Measurements from ENCODE around the gene IKZF1.
"Not testable (repeated sequence)": the region's sequence is repeated elsewhere in the genome, so short reads cannot be mapped to it uniquely, and the experiment has no call there.

The IKZF1 gene

DNA sequence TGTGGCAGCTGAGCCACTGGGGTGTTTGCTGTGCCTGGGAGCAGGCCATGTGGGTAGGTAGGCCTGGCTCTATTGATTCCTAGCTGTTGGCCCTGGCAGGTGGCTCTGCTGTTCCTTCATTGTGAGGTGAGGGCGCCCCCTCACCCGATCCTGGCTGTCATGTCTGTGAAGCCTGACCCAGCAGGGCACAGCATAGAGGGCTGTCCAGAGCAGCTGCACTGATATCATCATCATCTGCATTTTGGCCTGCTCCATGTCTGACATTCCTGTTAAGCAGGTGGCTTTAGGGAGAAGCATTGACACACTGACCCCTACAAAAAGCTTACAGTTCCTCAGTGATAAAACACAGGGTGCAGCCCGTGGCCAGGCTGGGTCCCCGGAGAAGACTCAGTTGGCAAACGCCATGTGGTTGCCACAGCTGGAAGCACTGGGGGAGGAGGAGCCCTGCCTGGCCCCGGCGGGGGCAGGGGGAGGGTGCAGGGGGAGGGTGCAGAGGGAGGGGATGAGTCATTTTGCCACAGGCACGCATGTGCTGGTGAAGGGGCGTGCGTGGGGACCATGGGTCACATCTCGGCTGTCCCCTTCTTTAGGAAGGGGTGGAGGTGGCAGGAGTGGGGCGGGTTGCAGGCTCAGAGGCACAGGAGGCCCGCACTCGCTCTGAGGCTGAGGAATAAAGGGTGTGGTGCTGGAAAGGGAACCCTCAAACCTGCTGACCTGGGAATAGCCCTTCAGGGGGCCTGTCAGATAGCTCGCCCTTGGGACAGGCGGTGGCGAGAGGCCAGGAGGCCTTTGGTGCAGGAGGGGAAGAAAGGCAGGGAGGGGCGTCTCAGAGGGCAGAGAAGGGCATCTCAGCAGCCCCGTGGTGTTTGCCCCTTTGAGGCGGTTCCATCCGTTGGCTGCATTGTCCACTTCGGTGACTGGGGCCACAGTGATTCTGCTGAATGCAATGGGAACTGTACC lies 31.6 kb downstream of the IKZF1 start:
- peak; percentile 11 for DNase-seq

DNA sequence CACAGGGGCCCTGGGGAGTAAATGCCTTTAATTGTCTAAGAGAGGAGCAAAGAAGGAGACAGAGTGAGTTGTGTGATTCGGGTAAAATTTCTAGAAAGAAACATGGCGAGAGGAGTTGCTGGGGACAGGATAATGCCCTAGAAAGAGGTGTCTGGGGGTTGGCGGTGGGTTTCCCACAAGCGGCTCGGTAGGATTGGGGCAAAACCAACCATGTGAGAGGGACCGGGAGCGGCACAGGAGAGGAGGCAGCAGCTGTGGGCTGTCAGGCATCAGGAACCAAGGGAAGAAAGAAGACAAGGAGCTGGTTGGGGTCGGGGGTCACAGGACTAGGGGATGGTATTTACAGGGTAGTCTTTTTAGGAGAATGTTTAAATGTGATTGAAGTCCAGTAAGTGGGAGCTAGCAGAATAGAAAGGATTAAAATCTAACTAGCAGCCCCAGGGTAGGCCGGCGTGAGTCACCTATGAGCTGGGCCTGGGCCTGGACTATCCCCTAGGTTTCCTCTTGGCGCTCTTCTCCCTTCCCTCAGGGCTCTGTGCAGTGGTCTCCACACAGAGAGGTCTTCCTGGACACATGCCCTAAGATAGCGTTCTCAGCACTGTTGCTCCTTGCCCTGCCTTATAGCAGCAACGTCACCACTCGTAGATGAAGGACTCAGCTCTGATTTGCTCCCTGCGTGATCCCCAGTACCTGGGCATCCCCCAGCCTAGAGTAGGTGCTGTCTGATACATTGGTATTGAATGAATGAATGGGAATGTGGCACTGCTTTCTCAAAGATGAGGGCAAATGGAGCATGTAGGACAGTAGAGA lies 32.6 kb downstream of the IKZF1 start:
- DNase-seq, result no peak

DNA sequence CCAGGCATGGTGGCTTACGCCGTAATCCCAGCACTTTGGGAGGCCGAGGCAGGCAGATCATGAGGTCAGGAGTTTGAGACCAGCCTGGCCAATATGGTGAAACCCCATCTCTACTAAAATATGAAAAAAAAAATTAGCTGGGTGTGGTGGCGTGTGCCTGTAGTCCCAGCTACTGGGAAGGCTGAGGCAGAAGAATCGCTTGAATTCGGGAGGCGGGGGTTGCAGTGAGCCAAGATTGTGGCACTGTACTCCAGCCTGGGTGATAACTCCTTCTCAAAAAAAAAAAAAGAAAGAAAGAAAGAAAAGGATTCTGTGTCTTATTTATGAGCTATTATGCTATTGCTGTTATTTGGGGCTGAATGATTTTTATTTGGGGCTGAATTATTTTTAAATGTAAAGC lies 35.0 kb downstream of the IKZF1 start:
- DNase-seq, result not testable (repeated sequence)

DNA sequence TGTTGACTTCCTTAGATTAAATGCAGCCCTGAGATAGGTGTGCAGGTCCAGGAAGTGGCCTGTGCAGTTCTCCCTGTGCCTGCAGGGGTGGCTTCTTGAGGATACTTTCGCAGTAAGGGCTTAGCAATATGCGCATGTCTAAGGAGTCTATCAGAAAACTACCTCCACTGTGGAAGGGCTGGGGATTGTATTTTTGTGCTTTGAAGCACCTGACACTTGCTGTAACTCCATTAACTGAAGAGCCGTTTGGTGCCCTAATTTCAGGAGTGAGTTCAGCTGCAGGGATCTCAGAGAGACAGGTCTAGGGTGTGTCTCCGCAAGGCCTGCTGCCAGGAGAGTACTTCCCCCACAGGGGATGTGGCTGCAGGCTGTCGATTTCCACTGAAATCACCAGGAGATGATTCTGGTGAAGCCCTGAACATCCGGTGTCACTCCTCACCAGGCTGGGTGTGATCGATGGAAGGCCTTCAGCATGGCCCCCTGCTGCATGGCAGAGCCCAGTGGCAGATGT lies 35.5 kb downstream of the IKZF1 start:
- DNase-seq, result peak; percentile 78

DNA sequence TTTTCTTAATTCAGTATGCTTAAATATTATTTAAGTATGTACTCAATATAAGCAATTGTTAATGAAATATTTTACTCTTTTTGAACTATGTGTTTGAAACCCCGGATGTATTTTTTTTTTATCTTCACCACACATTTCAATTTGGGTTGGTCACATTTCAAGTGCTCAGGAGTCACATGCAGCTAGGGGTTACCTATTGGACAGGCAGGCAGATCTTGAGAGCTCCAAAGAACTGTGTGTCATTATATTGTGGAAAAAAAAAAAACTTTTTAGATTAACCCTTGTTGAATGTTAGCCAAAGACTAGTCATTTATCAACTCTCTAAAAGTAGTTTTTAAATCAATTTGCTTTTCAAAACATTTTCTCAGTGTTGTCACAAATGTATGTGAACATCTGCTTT lies 37.2 kb downstream of the IKZF1 start:
- DNase-seq, result no peak

DNA sequence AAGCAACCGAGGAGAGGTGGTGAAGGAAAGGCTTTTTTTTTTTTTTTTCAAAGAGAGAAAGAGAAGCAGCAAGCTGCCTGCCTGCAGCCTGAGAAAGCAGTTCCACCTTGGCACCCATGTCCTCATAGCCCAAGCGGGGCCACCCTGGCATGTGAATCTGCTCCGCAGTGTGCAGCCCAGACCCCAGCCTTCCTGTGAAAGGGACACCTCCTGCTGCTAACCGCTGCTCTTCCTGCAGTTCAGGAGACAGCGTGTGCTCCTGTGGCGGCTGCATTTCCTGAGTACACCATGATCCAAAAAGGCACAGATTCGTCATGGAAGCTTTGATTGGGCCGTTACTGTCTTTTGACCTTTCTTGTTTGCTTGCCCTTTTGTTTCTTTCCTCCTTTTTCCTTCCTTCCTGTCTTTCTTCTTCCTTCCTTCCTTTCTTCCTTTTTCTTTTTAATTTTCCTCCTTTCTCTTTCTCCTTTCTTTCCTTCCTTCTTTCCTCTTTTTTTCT lies 38.1 kb downstream of the IKZF1 start:
- peak; percentile 44 for DNase-seq

DNA sequence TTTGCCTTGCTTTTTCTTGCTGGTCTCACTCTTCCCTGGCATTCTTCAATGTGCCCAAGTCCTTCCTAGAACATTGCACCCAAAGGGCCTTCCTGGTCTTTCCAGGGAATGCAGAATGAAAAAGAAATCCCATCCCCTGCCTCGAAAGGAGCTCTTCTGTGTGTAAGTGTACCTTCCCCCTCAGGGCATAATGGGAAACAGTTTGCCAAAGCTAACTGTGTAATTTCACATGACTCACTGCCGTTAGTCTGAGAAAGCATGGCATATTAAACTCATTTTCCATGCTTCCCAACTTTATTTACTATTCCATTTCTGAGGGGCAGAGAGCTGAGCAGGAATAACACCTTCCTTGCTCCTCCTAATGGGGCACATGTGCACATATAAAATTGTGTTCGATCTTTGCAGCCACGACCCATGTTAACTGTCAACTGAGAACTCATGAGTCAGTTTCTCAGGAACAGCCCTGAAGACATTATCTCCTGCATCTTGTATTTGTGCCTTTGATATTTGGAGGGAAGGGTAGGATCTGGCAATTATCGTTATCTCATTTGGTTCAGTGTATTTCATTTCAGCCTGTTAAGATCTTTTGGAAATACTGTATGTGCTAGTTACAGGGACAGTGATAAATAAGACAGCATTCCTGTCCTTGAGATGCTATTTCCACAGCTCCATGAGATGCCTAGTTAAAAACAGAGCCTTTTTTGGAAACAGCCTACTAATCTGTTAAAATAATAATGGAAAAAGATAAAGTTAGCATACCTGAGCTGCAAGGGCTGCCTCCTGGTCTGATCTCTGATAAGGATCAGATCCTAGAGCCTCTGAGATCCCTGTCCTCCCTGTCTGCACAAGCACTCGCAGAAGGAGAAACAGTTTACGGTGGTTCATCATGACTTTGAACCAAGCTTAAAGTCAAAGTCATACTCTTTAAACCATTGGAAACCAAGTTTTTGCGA lies 42.3 kb downstream of the IKZF1 start:
- no peak for DNase-seq

DNA sequence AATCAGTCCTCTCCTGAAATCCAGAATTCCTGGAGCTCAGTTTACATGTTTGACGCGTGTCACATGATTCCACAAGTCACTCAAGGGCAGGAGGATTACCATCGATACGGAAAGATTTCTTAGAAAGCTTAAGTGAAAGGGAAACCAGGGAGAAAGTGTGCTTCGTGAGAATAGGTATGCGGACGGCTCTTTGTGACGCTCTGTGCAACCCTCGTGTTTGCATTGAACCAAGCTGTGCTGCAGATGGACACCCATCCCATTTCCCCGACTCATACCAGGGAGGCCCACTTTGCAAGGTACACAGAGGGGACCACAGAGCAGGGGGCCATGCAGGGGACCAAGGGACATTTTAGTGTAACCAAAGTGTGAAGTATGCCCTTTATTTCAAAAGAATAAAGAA lies 43.2 kb downstream of the IKZF1 start:
- DNase-seq, result no peak

DNA sequence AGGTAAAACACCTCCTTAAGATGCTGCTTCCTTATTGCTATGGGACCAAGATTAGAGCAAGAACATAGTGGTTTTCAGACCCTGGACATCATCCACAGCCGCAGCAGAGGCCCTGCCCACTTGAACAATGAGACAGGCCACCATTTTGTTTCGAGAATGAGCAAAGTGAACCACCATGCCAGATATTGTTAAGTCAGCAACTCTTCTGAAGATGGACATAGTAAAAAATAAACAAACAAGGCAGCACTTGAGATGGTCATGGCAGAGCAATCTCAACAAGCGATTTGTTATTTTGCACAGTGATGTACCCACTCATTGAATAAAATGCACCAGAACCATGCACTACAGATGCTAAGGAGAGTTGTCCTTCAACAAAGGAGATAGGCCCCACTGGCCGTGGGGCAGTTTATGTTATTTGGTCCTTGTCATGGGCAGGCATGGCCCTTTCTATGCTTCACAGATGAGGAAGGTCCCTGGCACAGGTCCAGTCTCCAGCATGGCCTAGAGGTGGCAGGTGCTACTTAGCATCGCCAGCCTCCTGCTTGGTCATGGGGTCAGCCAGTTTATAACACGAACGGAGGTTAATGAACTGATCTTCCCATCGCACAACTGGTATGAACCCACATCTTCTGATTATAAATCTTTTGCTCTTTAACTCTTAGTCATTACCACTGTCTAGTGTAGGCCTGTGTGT lies 44.1 kb downstream of the IKZF1 start:
- no peak for DNase-seq

DNA sequence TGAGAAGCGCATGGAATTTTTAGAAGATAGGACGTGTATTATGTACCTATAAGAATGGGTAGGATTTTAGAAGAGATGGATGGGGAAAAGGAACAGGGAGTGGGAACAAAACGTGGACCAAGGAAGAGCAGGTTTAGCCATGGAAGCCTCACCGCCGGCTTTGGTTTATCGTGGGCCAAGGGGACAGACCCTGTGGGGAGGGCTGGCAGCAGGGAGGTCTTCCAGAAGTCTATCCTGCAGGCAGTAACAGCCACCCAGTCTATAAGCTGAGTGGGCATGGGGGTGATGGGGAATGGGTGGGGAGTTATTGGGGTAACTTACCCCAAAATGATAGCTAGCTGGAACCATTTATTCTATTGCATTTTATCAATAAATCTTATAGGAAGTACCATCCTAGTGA lies 44.9 kb downstream of the IKZF1 start:
- DNase-seq, result no peak

DNA sequence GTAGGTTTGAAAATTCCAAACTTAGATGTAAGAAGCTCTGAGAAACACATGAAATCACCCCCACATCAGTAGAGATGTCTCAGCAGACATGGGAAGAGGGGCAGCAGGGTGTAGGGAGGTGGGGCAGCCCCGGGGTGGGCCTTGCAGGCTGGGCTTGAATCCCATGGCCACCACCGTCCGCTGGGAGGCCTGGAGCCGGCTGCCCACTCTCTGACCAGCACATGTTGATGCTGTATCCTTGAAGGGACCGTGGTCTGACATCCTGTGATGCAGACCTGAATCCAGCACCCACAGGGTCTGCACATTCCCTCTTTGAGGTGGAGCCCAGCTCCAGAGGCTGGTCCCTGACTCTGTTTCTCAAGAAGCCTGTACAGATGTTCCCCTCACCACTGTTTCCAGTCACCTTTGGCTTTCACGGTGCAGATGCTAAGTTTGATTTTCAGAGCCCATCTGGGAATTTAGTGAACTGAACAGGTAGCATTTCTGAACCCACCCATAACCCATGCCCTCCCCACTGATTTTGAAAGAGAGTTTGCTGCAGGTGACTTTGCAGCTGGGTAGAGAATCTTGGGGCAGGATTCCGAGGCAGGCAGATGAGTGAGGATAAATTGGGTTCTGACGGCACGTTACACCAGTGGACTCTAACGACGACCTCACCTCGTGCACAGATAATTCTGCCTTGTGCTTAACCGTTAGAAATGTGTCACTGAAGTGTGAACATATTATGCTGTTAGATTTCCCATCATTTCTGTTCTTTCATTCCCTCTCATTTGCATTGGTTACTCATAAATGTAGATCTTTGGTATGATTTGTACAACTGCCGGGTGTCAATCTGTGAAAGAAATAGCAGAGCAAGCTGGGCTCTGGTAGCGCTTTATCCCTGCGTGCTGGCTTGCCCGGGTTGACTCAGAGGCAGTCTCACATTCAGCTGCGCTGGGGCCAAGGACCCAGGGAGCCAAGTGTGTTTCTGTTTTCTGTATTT lies 45.7 kb downstream of the IKZF1 start:
- no peak for DNase-seq

DNA sequence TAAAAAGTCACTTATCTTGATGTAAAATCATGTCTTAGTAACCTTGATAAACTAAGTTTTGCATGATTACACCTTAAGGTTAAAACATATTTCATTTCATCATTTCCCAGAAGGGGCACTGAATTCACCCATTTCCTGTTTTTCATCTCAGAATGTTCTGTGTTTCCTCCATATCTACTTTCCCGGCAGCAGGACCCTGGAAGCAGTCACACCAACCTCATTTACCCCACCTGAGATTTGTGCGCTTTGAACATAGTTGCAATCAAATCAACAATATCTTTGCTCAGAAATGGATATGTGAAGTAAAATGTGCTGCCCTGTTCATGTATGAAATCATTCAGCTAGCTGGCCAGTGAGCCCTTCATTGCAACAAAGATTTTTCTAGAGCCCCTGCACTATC lies 46.8 kb downstream of the IKZF1 start:
- no peak for DNase-seq

DNA sequence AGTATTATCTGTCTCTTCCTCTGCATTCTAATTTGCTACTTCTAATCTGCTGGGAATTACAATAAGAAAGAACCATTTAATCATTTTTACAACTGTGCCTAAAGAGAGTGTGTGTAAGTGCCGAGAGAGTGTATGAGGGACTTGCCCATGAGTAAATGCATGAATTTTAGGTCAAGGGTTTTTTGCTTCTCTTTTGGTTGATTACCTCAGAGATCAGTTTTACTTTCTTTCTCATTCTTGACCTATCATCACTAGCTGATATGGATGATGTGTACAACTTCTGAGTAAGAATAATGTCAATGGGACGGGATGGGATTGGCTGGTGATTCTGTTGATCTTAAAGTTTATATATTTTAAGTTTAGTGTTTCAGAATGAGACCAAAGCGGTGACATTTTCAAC lies 47.8 kb downstream of the IKZF1 start:
- no peak for DNase-seq

DNA sequence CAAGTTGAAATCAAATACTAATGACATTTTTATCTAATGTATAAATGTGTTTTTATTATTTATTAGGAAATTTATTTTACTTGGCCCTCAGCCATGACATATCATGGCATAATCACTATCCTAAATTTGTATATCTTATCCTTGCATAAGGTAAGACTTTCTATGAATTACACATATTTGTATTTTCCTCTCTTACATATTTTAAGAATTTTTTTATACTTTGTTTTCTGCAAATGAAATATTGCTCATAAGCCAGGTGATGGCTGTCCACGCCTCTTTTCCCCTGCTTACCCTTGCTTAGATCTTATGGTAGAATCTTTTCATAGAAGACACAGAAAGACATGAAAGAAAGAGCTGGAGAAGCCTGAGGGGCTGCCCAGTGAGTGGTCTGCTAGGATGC lies 48.2 kb downstream of the IKZF1 start:
- no peak for DNase-seq

DNA sequence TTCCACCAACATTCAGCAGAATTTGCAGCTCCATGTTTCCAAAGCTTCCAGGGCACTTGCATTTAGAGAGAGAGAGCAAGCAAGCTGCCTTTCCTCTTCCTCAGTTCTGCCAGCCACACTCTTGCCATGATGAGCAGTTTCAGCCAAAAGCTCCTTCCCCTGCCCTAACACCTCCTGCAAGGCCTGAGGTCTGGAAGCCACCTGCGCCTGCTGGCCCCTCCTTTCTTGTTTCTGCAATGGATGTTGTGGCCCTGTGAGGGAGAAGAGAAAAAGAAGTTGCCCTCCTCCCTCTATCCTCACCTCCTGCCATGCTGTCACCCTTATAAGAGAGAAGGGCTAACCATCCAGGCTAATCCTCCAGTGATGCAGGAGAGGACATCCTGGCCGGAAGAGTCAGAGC lies 48.7 kb downstream of the IKZF1 start:
- DNase-seq, result no peak

DNA sequence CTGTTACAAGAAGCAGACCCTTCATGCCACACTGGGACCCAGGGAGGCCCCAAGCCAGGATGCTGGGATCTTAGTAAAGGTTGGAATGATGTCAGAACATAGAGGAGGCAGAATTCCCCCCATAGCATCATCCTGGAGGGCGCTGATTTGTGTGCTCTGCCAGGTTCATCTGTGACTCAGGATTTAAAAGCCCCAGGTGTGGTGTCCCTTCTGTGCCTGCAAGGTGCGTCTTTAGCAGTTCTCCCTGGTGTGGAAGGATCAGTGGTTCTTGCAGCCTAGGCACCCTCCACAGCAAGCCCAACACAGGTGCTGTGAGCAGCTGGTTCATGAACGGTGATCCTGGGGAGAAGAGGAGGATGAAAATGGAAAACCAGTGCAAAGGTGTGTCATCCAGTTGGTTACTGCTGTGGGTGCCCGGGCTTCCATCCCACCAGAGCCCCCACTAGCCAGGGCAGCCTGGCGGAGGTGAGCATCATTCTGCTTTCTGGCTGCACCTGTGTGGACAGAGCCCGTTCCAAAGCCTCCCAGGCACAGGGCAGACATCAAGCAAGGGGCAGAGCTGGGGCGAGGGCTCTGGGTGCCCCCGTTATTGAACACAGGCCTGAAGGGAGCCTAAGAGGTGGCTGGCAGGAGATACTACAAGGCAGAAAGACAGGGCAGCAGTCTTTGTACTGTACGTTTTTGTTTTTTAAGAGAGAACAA lies 49.5 kb downstream of the IKZF1 start:
- DNase-seq, result no peak

DNA sequence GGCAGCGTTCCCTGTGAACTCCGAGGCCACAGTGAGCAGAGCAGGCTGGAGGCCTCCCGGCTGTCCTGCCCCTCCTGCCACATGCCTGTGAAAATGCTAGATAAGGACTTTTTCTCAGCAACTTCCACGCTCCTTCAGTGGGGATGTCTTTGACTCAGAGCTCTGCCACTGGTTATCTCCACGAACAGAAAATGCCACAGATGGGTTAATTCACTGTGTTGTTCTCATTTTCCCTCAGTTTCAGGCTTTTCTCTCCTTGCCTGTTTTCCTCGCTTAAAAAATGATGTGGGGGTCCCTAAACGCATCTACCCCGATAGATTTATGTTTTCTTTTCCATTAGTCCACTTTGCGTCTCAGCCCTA lies 51.3 kb downstream of the IKZF1 start:
- DNase-seq, result no peak

DNA sequence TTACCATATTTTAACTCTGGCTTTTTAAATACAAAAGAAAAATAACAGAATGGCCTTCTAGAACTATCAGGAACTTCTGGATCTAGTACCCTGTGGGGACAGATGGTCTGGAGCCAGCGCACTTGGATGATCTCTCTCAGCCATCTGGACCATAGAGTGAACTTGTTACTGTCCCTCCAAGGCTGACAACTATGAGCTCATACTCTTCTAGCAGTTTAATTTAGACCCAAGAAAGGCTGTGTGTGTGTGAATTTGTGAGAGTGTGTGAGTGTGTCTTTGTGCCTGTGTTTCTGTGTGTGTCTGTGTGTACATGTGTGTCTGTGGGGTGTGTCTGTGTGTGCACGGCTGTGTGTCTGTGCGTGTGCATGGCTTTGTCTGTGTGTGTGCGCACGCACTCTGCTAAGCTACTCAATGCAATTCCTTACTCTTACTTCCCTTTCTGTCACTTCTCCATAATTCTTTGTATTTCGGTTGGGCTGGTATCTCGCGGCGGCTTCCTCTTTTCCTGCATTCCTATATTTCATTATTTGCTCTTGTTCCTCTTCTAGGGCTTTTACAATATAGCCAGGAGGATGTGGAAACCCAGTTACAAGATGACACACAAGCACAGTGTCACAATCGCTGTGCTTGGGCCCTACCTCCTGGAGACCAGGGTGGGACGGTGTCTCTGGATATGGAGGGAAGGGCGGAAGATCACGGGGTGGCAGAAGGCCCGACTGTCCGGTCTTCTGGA lies 51.9 kb downstream of the IKZF1 start:
- DNase-seq, result no peak

DNA sequence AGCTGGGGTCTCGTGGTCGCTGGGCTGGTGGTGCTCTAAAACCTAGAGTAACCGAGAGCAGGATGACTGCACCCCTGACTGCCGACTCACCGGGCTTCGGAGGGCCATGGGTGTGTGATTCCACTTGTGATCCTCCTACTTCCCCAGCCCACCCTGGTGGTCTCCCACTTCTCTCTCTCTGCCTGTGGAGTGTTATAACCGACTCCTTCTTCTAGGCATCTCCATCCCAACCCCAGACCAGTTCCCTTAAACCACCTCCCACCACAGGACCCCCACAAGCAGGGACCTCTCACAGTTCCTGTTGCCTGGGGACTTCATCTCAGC lies 52.4 kb downstream of the IKZF1 start:
- no peak for DNase-seq

Measured in COR-L47 (cell line).